Measurements from ENCODE around the gene MTPN. TPM values are rescaled to one million over a fixed set of nuclear protein-coding genes. Genes with fewer than 3 reads are reported as not detected.

MTPN gene
- total and polyA plus RNA-seq, 9 donors, result 54.0 to 115 (median 83.8) TPM

DNA sequence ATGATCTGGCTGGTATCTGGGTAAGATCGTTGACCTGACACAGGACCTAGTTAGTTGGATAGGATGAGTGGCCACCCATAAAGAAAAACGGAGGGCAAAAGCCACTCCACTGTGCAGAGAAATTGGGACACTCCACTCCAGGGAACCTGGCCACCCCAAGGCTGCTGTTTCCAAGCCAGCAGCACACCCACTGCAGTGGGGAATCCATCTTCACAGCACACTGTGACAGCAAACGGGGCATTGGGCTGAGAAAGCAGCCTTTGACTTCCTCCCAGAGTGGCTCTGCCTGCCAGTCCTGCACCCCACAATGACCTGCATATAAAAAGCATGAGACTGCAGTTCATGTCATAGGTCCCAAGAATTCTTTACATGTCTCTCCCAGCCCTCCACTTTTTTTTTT is 52.9 kb downstream of the MTPN start:
- H3K4me1 ChIP-seq (ENCODE audit: insufficient read depth), result no peaks in the 10 kb centered on the region
- no peaks in the 10 kb centered on the region for H3K27me3 ChIP-seq
- H3K4me3 ChIP-seq, result no peak overlapping the region
- H3K27ac ChIP-seq, result no peak overlapping the region
- H3K9me3 ChIP-seq, result no peaks in the 10 kb centered on the region
- DNase-seq, result no peak
- TF ChIP-seq POLR2A (IDR thresholded peaks at IDR 0.05), result no peak
- TF ChIP-seq EP300 (IDR thresholded peaks at IDR 0.05), result no peak
- TF ChIP-seq, protein P1, sequence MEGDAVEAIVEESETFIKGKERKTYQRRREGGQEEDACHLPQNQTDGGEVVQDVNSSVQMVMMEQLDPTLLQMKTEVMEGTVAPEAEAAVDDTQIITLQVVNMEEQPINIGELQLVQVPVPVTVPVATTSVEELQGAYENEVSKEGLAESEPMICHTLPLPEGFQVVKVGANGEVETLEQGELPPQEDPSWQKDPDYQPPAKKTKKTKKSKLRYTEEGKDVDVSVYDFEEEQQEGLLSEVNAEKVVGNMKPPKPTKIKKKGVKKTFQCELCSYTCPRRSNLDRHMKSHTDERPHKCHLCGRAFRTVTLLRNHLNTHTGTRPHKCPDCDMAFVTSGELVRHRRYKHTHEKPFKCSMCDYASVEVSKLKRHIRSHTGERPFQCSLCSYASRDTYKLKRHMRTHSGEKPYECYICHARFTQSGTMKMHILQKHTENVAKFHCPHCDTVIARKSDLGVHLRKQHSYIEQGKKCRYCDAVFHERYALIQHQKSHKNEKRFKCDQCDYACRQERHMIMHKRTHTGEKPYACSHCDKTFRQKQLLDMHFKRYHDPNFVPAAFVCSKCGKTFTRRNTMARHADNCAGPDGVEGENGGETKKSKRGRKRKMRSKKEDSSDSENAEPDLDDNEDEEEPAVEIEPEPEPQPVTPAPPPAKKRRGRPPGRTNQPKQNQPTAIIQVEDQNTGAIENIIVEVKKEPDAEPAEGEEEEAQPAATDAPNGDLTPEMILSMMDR (IDR thresholded peaks at IDR 0.05), result no peak
- no peaks in the 10 kb centered on the region for H3K36me3 ChIP-seq
- intact Hi-C loops (cut with DNase I), result no loop called here
- WGBS, 3 donors, result 88 to 95% (median 88%) methylated on average over 3 of the region's 3 CpGs

DNA sequence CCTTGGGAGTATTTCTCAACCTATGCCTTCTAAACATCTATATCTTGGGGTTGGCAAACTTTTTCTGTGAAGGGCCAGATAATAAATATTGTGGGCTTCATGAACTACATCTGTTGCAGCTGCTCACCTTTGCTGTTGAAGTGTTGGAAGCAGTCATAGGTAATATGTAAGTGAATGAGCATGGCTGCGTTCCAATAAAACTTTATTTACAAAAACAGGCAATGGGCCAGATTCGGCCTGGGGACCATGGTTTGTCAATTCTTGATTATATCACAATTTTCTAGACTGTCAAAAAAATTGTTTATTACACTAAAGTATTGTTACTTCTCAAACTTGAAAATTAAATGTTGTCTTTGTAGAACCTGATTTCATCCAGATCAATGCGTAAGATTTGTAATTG is 54.9 kb downstream of the MTPN start:
- no peak for DNase-seq
- Histone ChIP-seq H3K27ac (no peak overlapping the region), H3K36me3 (no peaks in the 10 kb centered on the region), H3K4me3 (no peak overlapping the region), H3K4me1 (ENCODE audit: insufficient read depth) (peaks cover 2% of the 10 kb centered on the region), H3K27me3 (no peaks in the 10 kb centered on the region), H3K9me3 (no peaks in the 10 kb centered on the region)
- TF ChIP-seq, protein P1 (IDR thresholded peaks at IDR 0.05), result no peak
- TF ChIP-seq EP300 (IDR thresholded peaks at IDR 0.05) (no peak), POLR2A (IDR thresholded peaks at IDR 0.05) (no peak)
- 77 to 97% (median 95%) methylated on average over 3 of the region's 3 CpGs for WGBS, 3 donors
- intact Hi-C loops (cut with DNase I), result no loop called here

DNA sequence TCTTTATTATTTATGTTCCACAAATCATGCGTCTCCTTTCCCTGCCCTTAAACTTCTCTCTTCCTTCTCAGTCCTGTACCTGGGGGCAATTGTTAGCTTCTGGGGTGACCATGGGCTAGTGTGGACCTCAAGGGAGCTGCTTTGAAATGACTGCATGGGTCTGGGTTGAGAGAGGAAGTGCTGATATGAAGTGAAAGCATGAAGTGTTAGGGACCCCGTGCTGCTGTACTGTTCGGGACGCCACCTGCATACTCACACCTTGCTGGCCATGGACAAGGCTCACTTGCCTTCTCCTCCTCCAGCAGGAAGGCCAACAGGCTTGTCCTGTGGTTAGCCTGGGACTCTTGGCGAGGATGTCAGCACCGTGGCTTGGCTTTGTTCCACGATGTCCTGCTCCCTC is 56.7 kb downstream of the MTPN start:
- intact Hi-C loops (cut with DNase I), result no loop called here

DNA sequence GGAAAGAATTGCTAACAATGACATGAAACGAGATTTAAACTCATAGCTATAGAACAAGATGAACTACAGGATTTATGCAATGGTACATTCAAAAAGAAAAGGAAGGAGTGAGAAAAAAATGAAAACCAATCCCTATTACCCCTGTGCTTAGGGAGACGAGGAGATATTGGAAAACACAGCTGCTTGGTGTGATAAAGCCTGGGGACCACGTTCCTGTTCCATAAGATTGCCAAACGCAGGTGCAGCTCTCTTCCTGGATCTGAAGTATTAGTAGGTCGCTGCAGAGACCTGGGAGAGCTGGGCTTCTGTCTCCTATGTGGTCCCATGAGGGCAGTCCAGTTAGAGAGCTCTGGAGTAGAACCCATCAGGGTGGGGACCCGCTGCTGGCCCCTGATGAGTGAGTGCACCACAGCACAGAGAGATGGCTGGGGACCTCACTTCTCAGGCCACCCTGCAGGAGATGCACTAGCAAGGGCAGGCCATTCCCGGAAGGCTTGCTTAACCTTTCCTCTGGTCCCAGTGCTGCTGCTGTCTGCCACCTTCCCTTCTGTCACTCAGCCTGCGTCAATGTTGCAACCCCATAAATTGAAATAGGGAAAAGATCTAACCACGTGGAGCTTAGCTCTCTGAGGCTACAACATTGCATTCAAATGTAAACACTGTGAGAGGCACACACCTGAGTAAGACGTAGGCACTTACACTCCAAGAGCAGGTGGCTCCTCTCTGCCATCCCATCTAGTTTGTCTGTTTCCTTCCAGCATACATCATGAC is 57.9 kb downstream of the MTPN start:
- no peak overlapping the region for H3K27ac ChIP-seq
- 60 to 72% (median 65%) methylated on average over 10 of the region's 10 CpGs for WGBS, 3 donors
- intact Hi-C loops (cut with DNase I), result no loop called here
- H3K27me3 ChIP-seq, result no peaks in the 10 kb centered on the region
- H3K9me3 ChIP-seq, result no peaks in the 10 kb centered on the region
- peaks cover 2% of the 10 kb centered on the region for H3K4me1 ChIP-seq (ENCODE audit: insufficient read depth)
- H3K36me3 ChIP-seq, result no peaks in the 10 kb centered on the region
- no peak overlapping the region for H3K4me3 ChIP-seq
- DNase-seq, result no peak
- no peak for TF ChIP-seq EP300 (IDR thresholded peaks at IDR 0.05)
- TF ChIP-seq, protein P1 (IDR thresholded peaks at IDR 0.05), result no peak
- TF ChIP-seq POLR2A (IDR thresholded peaks at IDR 0.05), result no peak

More for the DNA sequence above, 56.7 kb downstream of the MTPN start:
- Histone ChIP-seq H3K27ac (no peak overlapping the region), H3K4me1 (ENCODE audit: insufficient read depth) (peaks cover 2% of the 10 kb centered on the region), H3K9me3 (no peaks in the 10 kb centered on the region), H3K4me3 (no peak overlapping the region), H3K27me3 (no peaks in the 10 kb centered on the region), H3K36me3 (no peaks in the 10 kb centered on the region)
- TF ChIP-seq, protein P1 (IDR thresholded peaks at IDR 0.05), result no peak
- no peak for TF ChIP-seq POLR2A (IDR thresholded peaks at IDR 0.05)
- DNase-seq, result no peak
- WGBS, 3 donors, result 81 to 94% (median 90%) methylated on average over 7 of the region's 7 CpGs

Measured in ovary (tissue), 9 donors.